GM23248 (cell line): Measurements from ENCODE around the gene CNNM4. TPM values are rescaled to one million over a fixed set of nuclear protein-coding genes. Genes with fewer than 3 reads are reported as not detected.

Experiments
- DNase-seq: peaks from one replicate; pipeline ENCODE4 v3.0.0-alpha.2; 2015
- H2AFZ ChIP-seq: fragments of 200-600 bp; sonication (generic); 2 replicates; pipeline ENCODE4 v1.6.1; 2016; ENCODE audit warnings: antibody characterized with exemption
- H3F3A ChIP-seq: fragments of 200-600 bp; sonication (generic); 2 replicates; pipeline ENCODE4 v1.6.1; 2016; ENCODE audit warnings: mild to moderate bottlenecking, antibody characterized with exemption, mixed run types; ENCODE audit not compliant: insufficient read depth
- H3K27ac ChIP-seq: fragments of 200-600 bp; sonication (generic); 2 replicates; pipeline ENCODE4 v1.5.1; 2016; ENCODE audit warnings: mild to moderate bottlenecking
- H3K27me3 ChIP-seq: fragments of 200-600 bp; sonication (generic); replicated peaks from 2 replicates; pipeline ENCODE4 v1.6.1; 2016; ENCODE audit warnings: mild to moderate bottlenecking; ENCODE audit not compliant: insufficient read depth
- H3K36me3 ChIP-seq: fragments of 200-600 bp; sonication (generic); 2 replicates; pipeline ENCODE4 v1.6.1; 2016; ENCODE audit warnings: low read depth, mild to moderate bottlenecking
- H3K4me1 ChIP-seq: fragments of 200-600 bp; sonication (generic); 2 replicates; pipeline ENCODE4 v1.6.1; 2016; ENCODE audit warnings: mild to moderate bottlenecking; ENCODE audit not compliant: insufficient read depth
- H3K4me2 ChIP-seq: fragments of 200-600 bp; sonication (generic); one replicate; pipeline ENCODE4 v1.6.1; 2016; ENCODE audit warnings: mild to moderate bottlenecking; ENCODE audit not compliant: unreplicated experiment
- H3K4me3 ChIP-seq: fragments of 200-600 bp; sonication (generic); 2 replicates; pipeline ENCODE4 v1.5.1; 2016; ENCODE audit warnings: mild to moderate bottlenecking
- H3K79me2 ChIP-seq: fragments of 200-600 bp; sonication (generic); 2 replicates; pipeline ENCODE4 v1.6.1; 2016; ENCODE audit warnings: mild to moderate bottlenecking; ENCODE audit not compliant: insufficient read depth
- H3K9ac ChIP-seq: fragments of 200-600 bp; sonication (generic); 2 replicates; pipeline ENCODE4 v1.6.1; 2016; ENCODE audit warnings: mild to moderate bottlenecking
- H3K9me2 ChIP-seq: fragments of 200-600 bp; sonication (generic); 2 replicates; pipeline ENCODE4 v1.6.1; 2016; ENCODE audit warnings: mixed run types, mild to moderate bottlenecking, moderate library complexity; ENCODE audit not compliant: insufficient read depth
- H3K9me3 ChIP-seq: fragments of 200-600 bp; sonication (generic); one replicate; pipeline ENCODE4 v1.6.1; 2017; ENCODE audit warnings: low read depth
- H4K20me1 ChIP-seq: fragments of 200-600 bp; sonication (generic); 2 replicates; pipeline ENCODE4 v1.6.0; 2016; ENCODE audit not compliant: insufficient read depth
- EZH2 ChIP-seq: fragments of 200-600 bp; sonication (generic); IDR thresholded peaks from 2 replicates; pipeline ENCODE4 v1.6.1; 2018; ENCODE audit warnings: antibody characterized with exemption, mild to moderate bottlenecking; ENCODE audit not compliant: insufficient read depth, poor library complexity, severe bottlenecking
- EZH2phosphoT487 ChIP-seq: fragments of 200-600 bp; sonication (generic); IDR thresholded peaks from 2 replicates; pipeline ENCODE4 v1.6.1; 2018; ENCODE audit warnings: antibody characterized with exemption, moderate library complexity, mild to moderate bottlenecking, low read depth; ENCODE audit not compliant: insufficient read depth
- WGBS, 2 experiments: methylation state at CpG; one replicate each; pipeline ENCODE4 v1.1.6; 2015 to 2017; ENCODE audit warnings: low lambda C conversion rate in 2 of 2, low coverage in 1 of 2; ENCODE audit errors: missing lambda C conversion rate in 2 of 2; 5-methylcytosine and 5-hydroxymethylcytosine counted together
- in situ Hi-C: fragments of 300-500 bp; cut with MboI; formaldehyde crosslinking; loops from 2 replicates; pipeline ENCODE4 v1.15.0; 2020
- polyA plus RNA-seq: library from polyadenylated mRNA; unstranded; fragments of >200 nt; fragmentation: Nextera tagmentation; extraction: Ambion mirVana; gene quantifications from 2 replicates; pipeline ENCODE4 v1.2.1, GENCODE V29; 2016
- total RNA-seq: library from RNA; depleted of rRNA; stranded (reverse); fragments of >200 nt; shearing (Covaris generic); gene quantifications from 2 replicates; pipeline ENCODE4 v1.2.3, GENCODE V29; 2014

CNNM4 gene
- total and polyA plus RNA-seq, 2 experiments from 2014 or later = 2.8 to 4.8 TPM

- Histone ChIP-seq H3K4me3 (no peak overlapping the region), H3K9ac (no peak overlapping the region), H2AFZ (no peak overlapping the region), H3K27me3 (no peaks in the 10 kb centered on the region), H3K9me2 (no peaks in the 10 kb centered on the region), H3K4me1 (no peaks in the 10 kb centered on the region), H3K27ac (no peak overlapping the region), H3K9me3 (no peaks in the 10 kb centered on the region), H3K36me3 (no peaks in the 10 kb centered on the region), H3K4me2 (no peak overlapping the region), H3F3A (0 out of 2 replicates have a peak, but pooled peaks cover 8% of the 10 kb centered on the region), H3K79me2 (peaks cover 6% of the 10 kb centered on the region; the same call in 1 of the 2 replicates), H4K20me1 (no peaks in the 10 kb centered on the region)
- TF ChIP-seq EZH2phosphoT487 (no peak), EZH2 (no peak)
- WGBS, 2 experiments = 81 to 82% methylated on average over 9 to 10 of the region's 10 CpGs
- no peak for DNase-seq
- in situ Hi-C loops = no loop called here
These were observed 58.6 kb downstream of the CNNM4 start for GRCh38 chr2:96819128-96819875.

DNA sequence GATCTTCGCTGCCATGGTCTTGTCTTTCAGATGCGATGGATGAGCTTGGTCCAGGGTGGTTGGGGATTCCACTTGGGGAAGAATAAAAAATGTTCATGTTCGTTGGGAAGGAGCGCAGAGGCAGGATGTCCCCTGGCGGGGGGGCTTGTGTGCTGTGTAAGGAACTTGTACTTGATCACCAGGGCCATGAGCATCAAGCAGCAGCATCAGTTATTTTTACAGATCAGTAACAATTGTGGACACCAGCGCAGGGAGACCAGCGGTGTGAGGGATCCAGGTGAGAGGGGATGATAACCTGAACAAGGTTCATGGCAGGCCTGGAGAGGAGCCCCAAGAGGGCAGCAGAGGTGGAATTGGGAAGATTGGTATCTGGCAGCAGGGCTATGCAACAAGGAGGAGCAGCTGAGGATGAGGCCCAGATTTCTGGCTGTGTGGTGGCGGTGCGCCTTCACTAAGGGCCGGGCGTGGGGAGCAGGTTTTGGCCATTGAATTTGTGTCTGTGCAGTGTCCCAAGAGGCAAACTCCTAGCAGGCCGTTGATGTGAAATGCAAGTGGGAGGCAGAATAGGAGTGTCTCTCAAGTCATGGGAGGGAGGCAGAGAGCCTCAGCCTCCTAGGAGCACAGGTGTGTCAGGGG, 59.3 kb downstream of the CNNM4 start:
- Histone ChIP-seq H3K27me3 (no peaks in the 10 kb centered on the region), H3K9ac (no peak overlapping the region), H3K4me1 (no peaks in the 10 kb centered on the region), H3K4me2 (no peak overlapping the region), H3K4me3 (no peak overlapping the region), H2AFZ (no peak overlapping the region), H3K79me2 (peaks cover 6% of the 10 kb centered on the region; the same call in 1 of the 2 replicates), H4K20me1 (no peaks in the 10 kb centered on the region), H3F3A (0 out of 2 replicates have a peak, but pooled peaks cover 6% of the 10 kb centered on the region), H3K9me3 (no peaks in the 10 kb centered on the region), H3K27ac (no peak overlapping the region), H3K9me2 (no peaks in the 10 kb centered on the region), H3K36me3 (no peaks in the 10 kb centered on the region)
- no peak for DNase-seq
- TF ChIP-seq EZH2 (no peak), EZH2phosphoT487 (no peak)
- in situ Hi-C loops = no loop called here
- 90 to 91% methylated on average over 12 of the region's 12 CpGs for WGBS, 2 experiments

- H3F3A ChIP-seq = no peaks in the 10 kb centered on the region
- no peaks in the 10 kb centered on the region for H4K20me1 ChIP-seq
- H3K9ac ChIP-seq = no peak overlapping the region
- no peaks in the 10 kb centered on the region for H3K9me3 ChIP-seq
- no peak overlapping the region for H3K4me3 ChIP-seq
- H3K36me3 ChIP-seq = no peaks in the 10 kb centered on the region
- WGBS, 2 experiments = 74 to 75% methylated on average over 11 of the region's 11 CpGs
- no peaks in the 10 kb centered on the region for H3K27me3 ChIP-seq
- DNase-seq = no peak
- peaks cover 6% of the 10 kb centered on the region; the same call in 1 of the 2 replicates for H3K79me2 ChIP-seq
- in situ Hi-C loops = no loop called here
- H3K27ac ChIP-seq = no peak overlapping the region
- H2AFZ ChIP-seq = no peak overlapping the region
- H3K9me2 ChIP-seq = no peaks in the 10 kb centered on the region
- H3K4me1 ChIP-seq = no peaks in the 10 kb centered on the region
- TF ChIP-seq EZH2 = no peak
- no peak for TF ChIP-seq EZH2phosphoT487
- H3K4me2 ChIP-seq = no peak overlapping the region
These were observed 60.5 kb downstream of the CNNM4 start for GRCh38 chr2:96821113-96821675.

- Histone ChIP-seq H3K27me3 (no peaks in the 10 kb centered on the region), H3K9me2 (no peaks in the 10 kb centered on the region), H3K27ac (no peak overlapping the region), H3K4me2 (no peak overlapping the region), H3F3A (no peaks in the 10 kb centered on the region), H3K9me3 (no peaks in the 10 kb centered on the region), H4K20me1 (no peaks in the 10 kb centered on the region), H3K79me2 (peaks cover 6% of the 10 kb centered on the region; the same call in 1 of the 2 replicates), H2AFZ (no peak overlapping the region), H3K9ac (no peak overlapping the region), H3K4me3 (no peak overlapping the region), H3K36me3 (no peaks in the 10 kb centered on the region), H3K4me1 (no peaks in the 10 kb centered on the region)
- no peak for DNase-seq
- in situ Hi-C loops = no loop called here
- WGBS, 2 experiments = 71 to 74% methylated on average over 4 of the region's 4 CpGs
- no peak for TF ChIP-seq EZH2phosphoT487
- no peak for TF ChIP-seq EZH2
These were observed 62.1 kb downstream of the CNNM4 start for GRCh38 chr2:96822786-96823185.
